Vagina (tissue), 2 donors: ENCODE results near the gene SPTBN1. TPM values are rescaled to one million over a fixed set of nuclear protein-coding genes. Genes with fewer than 3 reads are reported as not detected.

Source experiments
- DNase-seq, 2 donors: peaks; one replicate each; pipeline ENCODE4 v3.0.0-alpha.2; 2017; ENCODE audit errors: extremely low spot score in 2 of 2
- H3K27ac ChIP-seq: fragments of 200-600 bp; sonication (generic); one replicate; pipeline ENCODE4 v1.5.1; 2019
- H3K27me3 ChIP-seq: fragments of 200-600 bp; sonication (generic); one replicate; pipeline ENCODE4 v1.5.1; 2019
- H3K36me3 ChIP-seq, 2 donors: fragments of 200-600 bp; sonication (generic); one replicate each; pipeline ENCODE4 v1.5.1; 2017 to 2019
- H3K4me1 ChIP-seq: fragments of 200-600 bp; sonication (generic); one replicate; pipeline ENCODE4 v1.5.1; 2019
- H3K4me3 ChIP-seq, 2 donors: fragments of 200-600 bp; sonication (generic); 1 replicate in 1 of 2; 2 replicates in 1 of 2; pipeline ENCODE4 v1.5.1; 2016 to 2019
- H3K9me3 ChIP-seq: fragments of 200-600 bp; sonication (generic); one replicate; pipeline ENCODE4 v1.5.1; 2019
- POLR2A ChIP-seq, 2 donors: fragments of 450-650 bp; IDR thresholded peaks; one replicate each; pipeline ENCODE4 v1.6.1; 2017; ENCODE audit warnings: antibody characterized with exemption in 2 of 2, mild to moderate bottlenecking in 2 of 2, moderate library complexity in 2 of 2
- POLR2AphosphoS5 ChIP-seq, 2 donors: sonication (generic); formaldehyde crosslinking; IDR thresholded peaks; one replicate each; pipeline ENCODE4 v1.9.0; 2017; ENCODE audit warnings: antibody characterized with exemption in 2 of 2, mild to moderate bottlenecking in 2 of 2, low read depth in 1 of 2; ENCODE audit not compliant: insufficient read depth in 1 of 2
- intact Hi-C: fragments of 100-400 bp; cut with DNase I; formaldehyde crosslinking; loops from one replicate; pipeline ENCODE4 v1.15.1; 2023
- total RNA-seq: library from RNA; depleted of rRNA; stranded (reverse); fragments of >200 nt; gene quantifications from one replicate; pipeline ENCODE4 v1.2.3, GENCODE V29; 2016
- TF ChIP-seq, protein P1 (sequence below), 3 experiments: fragments of 450-650 bp in 2 of 3; fragments of 200-600 bp in 1 of 3; sonication (generic) in 1 of 3; IDR thresholded peaks; one replicate each; pipeline ENCODE4 v1.5.1; 2017 to 2019; ENCODE audit warnings: antibody characterized with exemption in 3 of 3, mild to moderate bottlenecking in 2 of 3, moderate library complexity in 2 of 3

Gene SPTBN1
- total RNA-seq, 1 donor from 2014 or later, result 278 TPM

DNA sequence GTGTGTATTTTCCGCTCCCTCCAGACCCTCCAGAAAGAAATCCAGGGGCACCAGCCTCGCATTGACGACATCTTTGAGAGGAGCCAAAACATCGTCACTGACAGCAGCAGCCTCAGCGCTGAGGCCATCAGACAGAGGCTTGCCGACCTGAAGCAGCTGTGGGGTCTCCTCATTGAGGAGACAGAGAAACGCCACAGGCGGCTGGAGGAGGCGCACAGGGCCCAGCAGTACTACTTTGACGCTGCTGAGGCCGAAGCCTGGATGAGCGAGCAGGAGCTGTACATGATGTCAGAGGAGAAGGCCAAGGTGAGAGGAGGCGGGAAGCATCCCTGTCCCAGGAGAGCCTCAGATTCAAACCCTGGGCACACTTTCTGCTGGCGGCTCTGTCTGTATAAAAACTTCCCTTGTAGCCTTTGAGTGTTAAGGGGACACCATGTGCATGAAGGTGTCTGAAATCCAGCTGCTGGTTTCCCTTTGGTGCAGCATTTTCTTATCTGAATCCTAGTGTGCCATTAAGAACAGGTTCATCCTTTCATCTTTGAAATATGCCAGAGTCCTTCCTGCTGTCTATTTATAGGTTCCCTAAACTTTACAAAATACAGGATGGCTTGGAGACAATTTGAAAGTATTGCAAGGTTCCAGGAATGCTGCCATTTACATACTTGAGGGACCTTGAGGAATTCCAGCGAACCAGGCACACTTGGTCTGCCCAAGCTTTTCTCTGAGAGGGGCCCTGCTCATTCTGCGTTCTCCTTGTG is 190.2 kb downstream of the SPTBN1 start:
- Histone ChIP-seq H3K9me3 (no peaks in the 10 kb centered on the region), H3K27me3 (no peaks in the 10 kb centered on the region), H3K27ac (no peak overlapping the region), H3K4me1 (no peaks in the 10 kb centered on the region), H3K36me3 (peaks cover 0 to 80% of the 10 kb centered on the region in 2 donors), H3K4me3 (no peak overlapping the region)
- DNase-seq, result peak in 1 of 2 donors; percentile 75
- TF ChIP-seq POLR2A (IDR thresholded peaks at IDR 0.05), result no peak
- TF ChIP-seq, protein P1, sequence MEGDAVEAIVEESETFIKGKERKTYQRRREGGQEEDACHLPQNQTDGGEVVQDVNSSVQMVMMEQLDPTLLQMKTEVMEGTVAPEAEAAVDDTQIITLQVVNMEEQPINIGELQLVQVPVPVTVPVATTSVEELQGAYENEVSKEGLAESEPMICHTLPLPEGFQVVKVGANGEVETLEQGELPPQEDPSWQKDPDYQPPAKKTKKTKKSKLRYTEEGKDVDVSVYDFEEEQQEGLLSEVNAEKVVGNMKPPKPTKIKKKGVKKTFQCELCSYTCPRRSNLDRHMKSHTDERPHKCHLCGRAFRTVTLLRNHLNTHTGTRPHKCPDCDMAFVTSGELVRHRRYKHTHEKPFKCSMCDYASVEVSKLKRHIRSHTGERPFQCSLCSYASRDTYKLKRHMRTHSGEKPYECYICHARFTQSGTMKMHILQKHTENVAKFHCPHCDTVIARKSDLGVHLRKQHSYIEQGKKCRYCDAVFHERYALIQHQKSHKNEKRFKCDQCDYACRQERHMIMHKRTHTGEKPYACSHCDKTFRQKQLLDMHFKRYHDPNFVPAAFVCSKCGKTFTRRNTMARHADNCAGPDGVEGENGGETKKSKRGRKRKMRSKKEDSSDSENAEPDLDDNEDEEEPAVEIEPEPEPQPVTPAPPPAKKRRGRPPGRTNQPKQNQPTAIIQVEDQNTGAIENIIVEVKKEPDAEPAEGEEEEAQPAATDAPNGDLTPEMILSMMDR (IDR thresholded peaks at IDR 0.05), result no peak
- TF ChIP-seq POLR2AphosphoS5 (IDR thresholded peaks at IDR 0.05; ENCODE audit: insufficient read depth in 1 of 2, low read depth in 1 of 2), result no peak
- intact Hi-C loops, result no loop called here

DNA sequence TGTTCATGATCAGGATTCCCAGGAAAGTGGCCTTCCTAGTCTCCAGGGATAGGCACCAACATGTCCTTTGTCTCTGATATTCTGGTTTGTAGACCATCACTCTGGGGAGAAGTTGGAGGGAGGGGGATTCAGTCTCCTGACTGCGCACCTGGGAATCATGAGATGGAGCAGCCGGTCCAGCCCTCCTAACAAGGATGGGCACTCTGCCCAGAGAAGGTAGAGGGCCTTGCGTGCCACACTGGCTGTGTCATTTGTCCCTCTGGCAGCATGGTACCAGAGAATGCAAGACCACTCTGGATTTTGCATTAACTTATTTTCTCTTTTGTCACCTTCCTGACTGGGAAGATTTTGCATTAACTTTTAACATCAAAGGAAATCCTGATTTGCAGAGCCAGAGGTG is 192.1 kb downstream of the SPTBN1 start:
- intact Hi-C loops, result no loop called here
- H3K9me3 ChIP-seq, result no peaks in the 10 kb centered on the region
- peak in 1 of 2 donors; percentile 37 for DNase-seq
- H3K27ac ChIP-seq, result no peak overlapping the region
- H3K27me3 ChIP-seq, result no peaks in the 10 kb centered on the region
- no peak for TF ChIP-seq POLR2AphosphoS5 (IDR thresholded peaks at IDR 0.05; ENCODE audit: insufficient read depth in 1 of 2, low read depth in 1 of 2)
- TF ChIP-seq POLR2A (IDR thresholded peaks at IDR 0.05), result no peak
- H3K4me1 ChIP-seq, result no peaks in the 10 kb centered on the region
- peaks cover 0 to 94% of the 10 kb centered on the region in 2 donors for H3K36me3 ChIP-seq
- no peak overlapping the region for H3K4me3 ChIP-seq

GRCh38 chr2:54649191-54649590 is 193.1 kb downstream of the SPTBN1 start:
- Histone ChIP-seq H3K4me1 (no peaks in the 10 kb centered on the region), H3K36me3 (peaks cover 0 to 94% of the 10 kb centered on the region in 2 donors), H3K27ac (no peak overlapping the region), H3K27me3 (no peaks in the 10 kb centered on the region), H3K9me3 (no peaks in the 10 kb centered on the region), H3K4me3 (no peak overlapping the region)
- TF ChIP-seq, protein P1 (IDR thresholded peaks at IDR 0.05), result no peak
- TF ChIP-seq POLR2AphosphoS5 (IDR thresholded peaks at IDR 0.05; ENCODE audit: insufficient read depth in 1 of 2, low read depth in 1 of 2) (no peak), POLR2A (IDR thresholded peaks at IDR 0.05) (no peak)
- intact Hi-C loops, result no loop called here
- peak in 1 of 2 donors; percentile 69 for DNase-seq

DNA sequence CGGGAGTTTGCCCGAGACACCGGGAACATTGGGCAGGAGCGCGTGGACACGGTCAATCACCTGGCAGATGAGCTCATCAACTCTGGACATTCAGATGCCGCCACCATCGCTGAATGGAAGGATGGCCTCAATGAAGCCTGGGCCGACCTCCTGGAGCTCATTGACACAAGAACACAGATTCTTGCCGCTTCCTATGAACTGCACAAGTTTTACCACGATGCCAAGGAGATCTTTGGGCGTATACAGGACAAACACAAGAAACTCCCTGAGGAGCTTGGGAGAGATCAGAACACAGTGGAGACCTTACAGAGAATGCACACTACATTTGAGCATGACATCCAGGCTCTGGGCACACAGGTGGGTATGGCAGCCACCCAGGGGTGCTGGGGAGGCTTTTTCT is 193.5 kb downstream of the SPTBN1 start:
- DNase-seq, result peak in 1 of 2 donors; percentile 60
- Histone ChIP-seq H3K36me3 (peaks cover 0 to 94% of the 10 kb centered on the region in 2 donors), H3K27ac (no peak overlapping the region), H3K4me1 (no peaks in the 10 kb centered on the region), H3K27me3 (no peaks in the 10 kb centered on the region), H3K4me3 (no peak overlapping the region), H3K9me3 (no peaks in the 10 kb centered on the region)
- TF ChIP-seq POLR2AphosphoS5 (IDR thresholded peaks at IDR 0.05; ENCODE audit: insufficient read depth in 1 of 2, low read depth in 1 of 2) (no peak), POLR2A (IDR thresholded peaks at IDR 0.05) (no peak)
- TF ChIP-seq, protein P1 (IDR thresholded peaks at IDR 0.05), result no peak
- intact Hi-C loops, result loop anchor here (10.0 kb wide), 1 partner anchor 55 kb away; no protein-coding TSS in a partner anchor

GRCh38 chr2:54650612-54651011 is 194.5 kb downstream of the SPTBN1 start:
- intact Hi-C loops, result loop anchor here (10.0 kb wide), 1 partner anchor 54 kb away; no protein-coding TSS in a partner anchor
- Histone ChIP-seq H3K4me1 (no peaks in the 10 kb centered on the region), H3K9me3 (no peaks in the 10 kb centered on the region), H3K27ac (no peak overlapping the region), H3K4me3 (no peak overlapping the region), H3K27me3 (no peaks in the 10 kb centered on the region), H3K36me3 (peaks cover 0 to 94% of the 10 kb centered on the region in 2 donors)
- no peak for DNase-seq
- TF ChIP-seq, protein P1 (IDR thresholded peaks at IDR 0.05), result no peak
- TF ChIP-seq POLR2A (IDR thresholded peaks at IDR 0.05), result no peak
